Measurements from ENCODE around the gene SLC16A10.

SLC16A10 gene

DNA sequence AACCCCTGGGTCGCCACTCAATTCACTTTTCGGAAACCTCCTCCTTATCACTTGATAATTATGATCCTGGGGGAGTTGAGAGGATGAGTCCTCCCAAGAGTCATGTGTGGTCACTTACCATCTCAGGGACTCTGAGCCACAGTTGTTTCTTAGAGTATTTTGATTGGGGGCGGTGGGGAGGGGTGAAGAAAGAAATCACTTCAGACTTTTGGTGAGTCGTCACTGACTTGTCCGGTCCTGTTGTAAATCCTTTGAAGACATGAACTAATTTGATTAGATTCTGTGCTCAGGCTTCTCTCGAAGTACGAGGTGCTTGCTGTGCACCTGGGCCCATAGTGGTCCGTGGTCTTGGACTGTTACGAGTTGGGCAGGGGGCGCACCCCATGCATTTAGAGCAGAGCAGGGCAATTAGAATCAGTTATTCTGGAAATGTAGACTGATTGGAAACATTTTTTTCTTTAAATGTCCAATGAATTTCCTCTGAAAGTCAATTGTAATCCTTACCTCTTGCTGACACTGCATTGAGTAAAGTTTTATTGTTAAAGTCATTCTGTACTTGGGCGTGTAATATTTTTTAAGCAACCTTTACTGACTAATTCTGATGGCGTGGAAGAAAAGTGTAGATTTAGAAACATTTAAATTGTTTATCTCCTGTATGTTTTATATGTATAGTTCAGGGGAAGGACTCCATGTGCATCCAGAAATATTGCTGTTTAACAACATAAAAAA, 173.4 kb downstream of the SLC16A10 start:
- DNase-seq (ENCODE audit: low spot score), result no peak

GRCh38 chr6:111263837-111264236, 176.5 kb downstream of the SLC16A10 start:
- no peak for DNase-seq (ENCODE audit: low spot score)

- no peak for DNase-seq (ENCODE audit: low spot score)
These were observed 178.5 kb downstream of the SLC16A10 start for GRCh38 chr6:111265842-111266241.

GRCh38 chr6:111266276-111266675, 179.0 kb downstream of the SLC16A10 start:
- no peak for DNase-seq (ENCODE audit: low spot score)

- DNase-seq (ENCODE audit: low spot score), result no peak
These were observed 180.5 kb downstream of the SLC16A10 start for GRCh38 chr6:111267764-111268333.

DNA sequence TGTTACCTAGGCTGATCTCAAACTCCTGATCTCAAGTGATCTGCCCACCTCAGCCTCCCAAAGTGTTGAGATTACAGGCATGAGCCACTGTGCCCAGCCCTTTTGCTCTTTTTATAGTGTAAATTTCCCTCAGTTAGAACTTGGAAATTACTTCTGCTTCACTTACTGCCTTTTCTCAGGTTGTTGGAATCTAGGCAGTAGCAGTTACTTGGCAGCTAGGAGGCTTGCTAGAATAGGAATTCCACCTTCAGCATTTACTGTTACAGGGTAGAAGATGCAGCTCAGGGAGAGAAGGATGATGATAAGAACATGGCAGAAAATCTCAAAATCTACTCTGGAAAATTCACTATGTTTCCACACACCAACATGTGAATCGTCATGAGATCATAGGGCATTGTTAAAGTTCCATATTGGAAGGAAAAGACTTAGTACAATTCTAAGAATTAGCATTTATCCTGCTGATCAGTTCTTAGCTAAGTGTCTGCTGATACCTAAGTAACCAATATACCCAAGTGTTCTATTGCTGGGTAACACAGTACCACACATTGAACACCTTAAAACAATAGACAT, 182.2 kb downstream of the SLC16A10 start:
- DNase-seq (ENCODE audit: low spot score), result no peak

DNA sequence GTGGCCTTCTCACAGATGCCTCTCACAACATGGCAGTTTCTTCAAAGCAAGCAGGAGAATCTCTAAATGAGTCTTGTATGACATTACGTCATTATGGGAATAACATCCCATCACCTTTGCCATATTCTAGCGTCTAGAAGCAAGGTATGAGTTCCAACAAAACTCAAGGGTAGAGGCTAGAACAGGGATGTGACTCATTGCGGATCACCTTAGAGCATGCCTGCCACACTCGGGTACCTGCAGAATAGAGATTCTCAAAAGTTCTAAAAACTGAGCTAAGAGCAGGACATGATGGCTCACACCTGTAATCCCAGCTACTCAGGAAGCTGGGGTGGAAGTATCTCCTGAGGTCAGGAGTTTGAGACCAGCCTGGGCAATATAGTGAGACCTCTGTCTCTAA, 182.8 kb downstream of the SLC16A10 start:
- DNase-seq (ENCODE audit: low spot score), result no peak

- no peak for DNase-seq (ENCODE audit: low spot score)
These were observed 187.4 kb downstream of the SLC16A10 start for GRCh38 chr6:111274593-111275217.

DNA sequence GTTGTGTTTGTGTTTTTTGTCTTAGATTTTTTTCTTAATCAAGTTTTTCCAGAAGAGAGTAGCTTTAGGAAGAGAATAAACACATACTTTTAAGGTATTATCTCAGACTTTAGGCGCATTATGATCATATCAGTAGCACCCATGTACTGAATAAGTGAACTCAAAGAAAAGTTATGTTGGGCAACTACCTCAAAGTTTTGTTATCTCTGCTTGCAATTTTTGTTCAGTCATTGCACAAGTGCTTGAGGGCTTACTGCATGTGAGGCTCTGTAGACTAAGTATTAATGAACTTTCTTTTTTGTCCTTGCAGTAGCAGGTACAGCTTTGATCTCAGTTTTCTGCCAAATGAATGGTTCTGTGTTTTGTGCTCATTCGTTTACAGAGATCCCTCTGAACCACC, 189.0 kb downstream of the SLC16A10 start:
- no peak for DNase-seq (ENCODE audit: low spot score)

GRCh38 chr6:111276736-111277135, 189.4 kb downstream of the SLC16A10 start:
- DNase-seq (ENCODE audit: low spot score), result no peak

DNA sequence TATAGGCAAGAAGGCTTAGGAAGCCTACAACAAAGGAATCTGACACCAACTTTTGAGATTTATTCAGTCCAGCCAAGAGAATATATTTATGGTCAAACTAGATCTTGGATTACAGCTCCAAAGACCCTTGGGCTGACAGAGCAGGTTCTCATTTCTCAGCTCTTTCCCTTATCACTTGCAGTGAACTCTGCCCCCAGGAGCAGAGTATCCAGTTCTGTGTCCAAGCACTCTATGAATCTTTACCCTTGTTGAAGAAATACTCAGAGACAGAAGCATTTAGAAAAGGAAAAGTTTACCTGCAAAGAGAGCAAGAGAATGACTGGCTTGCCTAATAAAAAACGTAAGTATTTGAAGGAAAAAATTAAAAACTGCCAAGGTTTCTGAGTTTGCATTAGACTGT, 190.5 kb downstream of the SLC16A10 start:
- no peak for DNase-seq (ENCODE audit: low spot score)

DNA sequence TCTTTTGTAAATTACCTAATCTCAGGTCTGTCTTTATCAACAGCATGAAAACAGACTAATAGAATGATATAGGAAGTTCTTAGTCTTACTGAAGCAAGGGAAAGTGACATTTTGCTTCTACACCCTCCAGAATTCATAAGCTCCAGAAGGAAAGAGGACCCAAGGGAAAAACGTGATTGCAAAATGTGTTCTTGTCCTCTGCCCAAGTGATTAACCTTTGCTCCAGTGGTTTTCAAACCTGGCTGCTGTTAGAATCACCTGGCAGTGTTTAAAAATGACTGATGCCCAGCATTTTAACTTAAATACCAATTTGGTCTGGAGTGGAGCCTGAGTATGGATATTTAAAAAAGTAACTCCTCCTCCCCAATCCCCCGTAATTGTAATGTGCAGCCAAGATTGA, 191.4 kb downstream of the SLC16A10 start:
- no peak for DNase-seq (ENCODE audit: low spot score)

GRCh38 chr6:111280445-111280955, 193.2 kb downstream of the SLC16A10 start:
- no peak for DNase-seq (ENCODE audit: low spot score)

Measured in germinal center (tissue), 1 donor.